ENCODE measurements around the gene PATJ.
"Not testable (repeated sequence)": the region's sequence is repeated elsewhere in the genome, so short reads cannot be mapped to it uniquely, and the experiment has no call there.

Gene PATJ

DNA sequence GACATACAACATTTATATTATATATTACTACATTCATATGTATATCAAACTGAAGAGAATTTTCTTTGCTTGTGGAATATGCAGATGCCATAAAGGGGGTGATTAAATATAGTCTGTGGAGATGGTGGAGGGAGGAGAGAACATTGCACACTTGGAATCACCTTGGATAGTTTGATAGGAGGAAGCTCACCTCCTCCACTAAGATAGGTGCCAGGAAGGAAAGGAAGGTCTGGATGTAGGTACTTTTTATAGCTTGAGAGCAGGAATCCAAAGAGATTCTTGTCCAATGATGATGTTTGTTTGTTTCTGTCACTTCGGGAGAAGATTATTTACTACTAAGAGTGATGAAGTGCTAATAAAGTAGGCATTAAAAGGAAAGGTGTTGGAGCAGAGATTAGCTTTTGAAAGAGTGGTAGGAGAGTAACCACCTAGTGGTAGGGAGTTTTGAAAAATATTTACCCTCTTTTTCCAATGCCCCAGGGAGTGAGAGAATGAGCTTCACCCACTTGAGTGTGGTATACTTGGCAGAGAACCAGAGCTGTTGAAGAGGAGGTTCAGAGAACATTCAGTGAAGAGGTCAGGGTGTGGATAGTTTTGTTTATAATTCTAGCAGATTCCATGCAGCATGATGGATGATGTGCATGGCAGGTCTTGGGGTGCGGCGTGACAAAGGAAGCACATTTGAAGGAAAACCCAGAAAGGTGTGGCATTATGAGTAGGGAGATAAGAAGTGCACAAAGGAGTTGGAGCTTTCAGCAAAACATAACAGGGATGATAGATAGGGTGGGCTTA lies 145.0 kb downstream of the PATJ start:
- DNase-seq (ENCODE audit: low read depth): no peak

DNA sequence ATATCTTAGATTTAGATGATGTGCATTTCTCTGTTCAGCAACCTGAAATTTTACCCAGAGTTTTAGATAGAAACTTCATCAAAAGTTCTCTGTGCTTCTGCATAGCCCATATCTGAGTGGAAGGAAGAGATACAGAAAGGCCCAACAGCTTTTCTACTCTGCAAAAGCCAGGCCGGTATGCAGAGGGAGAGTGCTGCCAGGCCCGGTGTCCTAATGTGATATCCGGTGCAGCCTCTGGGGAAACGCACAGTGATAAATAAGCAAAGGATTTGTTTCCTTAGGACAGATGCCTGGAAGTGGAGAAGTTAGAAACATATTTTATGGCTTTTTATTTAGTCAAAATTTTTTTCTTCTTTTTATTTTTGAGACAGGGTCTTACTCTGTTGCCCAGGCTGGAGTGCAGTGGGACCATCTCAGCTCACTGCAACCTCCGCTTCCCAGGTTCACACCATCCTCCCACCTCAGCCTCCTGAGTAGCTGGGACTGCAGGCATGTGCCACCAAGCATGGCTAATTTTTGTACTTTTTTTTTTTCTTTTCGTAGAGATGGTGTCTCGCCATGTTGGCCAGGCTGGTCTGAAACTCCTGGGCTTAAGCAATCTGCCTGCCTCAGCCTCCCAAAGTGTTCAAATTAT lies 145.8 kb downstream of the PATJ start:
- no peak for DNase-seq (ENCODE audit: low read depth)

DNA sequence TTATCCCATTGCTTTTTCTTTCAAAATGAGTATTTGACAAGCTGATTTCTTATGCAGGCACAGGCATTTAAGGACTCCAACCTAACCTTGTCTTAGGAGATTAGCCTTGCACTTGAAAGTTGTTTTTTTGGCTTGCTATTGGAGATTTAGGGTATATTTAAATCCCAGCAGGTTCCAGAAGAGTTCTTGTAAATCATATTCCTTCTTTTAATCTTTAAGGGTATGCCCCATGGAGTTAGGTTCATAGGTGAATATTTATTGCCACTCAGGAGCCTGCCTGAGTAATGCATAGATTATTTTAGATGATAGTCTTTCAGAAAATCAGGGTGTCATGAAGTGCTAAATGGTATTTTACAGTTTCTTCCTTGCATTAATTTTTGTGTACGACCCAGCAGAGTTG lies 146.5 kb downstream of the PATJ start:
- no peak for DNase-seq (ENCODE audit: low read depth)

DNA sequence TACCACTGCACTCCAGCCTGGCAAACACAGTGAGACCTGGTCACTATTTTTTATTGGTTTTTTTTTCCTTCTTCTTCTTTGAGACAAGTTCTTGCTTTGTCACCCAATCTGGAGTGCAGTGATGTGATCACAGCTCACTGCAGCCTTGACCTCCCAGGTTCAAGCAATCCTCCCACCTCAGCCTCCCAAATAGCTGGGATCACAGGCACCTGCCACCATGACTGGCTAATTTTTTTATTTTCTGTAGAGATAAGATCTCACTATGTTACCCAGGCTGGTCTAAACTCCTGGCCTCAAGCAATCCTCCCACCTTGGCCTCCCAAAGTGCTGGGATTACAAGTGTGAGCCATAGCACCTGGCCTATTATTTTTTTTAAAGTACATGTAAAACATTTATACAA lies 148.2 kb downstream of the PATJ start:
- DNase-seq (ENCODE audit: low read depth): not testable (repeated sequence)

DNA sequence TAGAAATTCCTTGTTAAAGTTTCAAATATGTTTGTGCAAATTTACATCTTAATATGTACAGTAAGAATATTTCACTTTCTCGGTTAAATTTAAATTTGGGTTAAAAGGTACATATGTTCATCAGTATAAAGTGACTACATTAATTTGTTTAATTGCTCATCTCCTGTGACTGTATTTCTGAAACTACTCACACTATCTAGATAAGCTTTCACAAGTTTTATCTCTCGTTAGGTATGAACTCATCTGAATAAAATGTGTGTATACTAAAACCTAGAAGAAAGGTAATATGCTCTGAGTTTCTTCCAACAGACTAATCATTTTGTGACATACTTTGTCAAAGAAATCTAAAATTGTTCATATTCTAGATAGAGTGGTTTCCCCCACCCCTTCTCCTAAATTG lies 150.7 kb downstream of the PATJ start:
- no peak for DNase-seq (ENCODE audit: low read depth)

DNA sequence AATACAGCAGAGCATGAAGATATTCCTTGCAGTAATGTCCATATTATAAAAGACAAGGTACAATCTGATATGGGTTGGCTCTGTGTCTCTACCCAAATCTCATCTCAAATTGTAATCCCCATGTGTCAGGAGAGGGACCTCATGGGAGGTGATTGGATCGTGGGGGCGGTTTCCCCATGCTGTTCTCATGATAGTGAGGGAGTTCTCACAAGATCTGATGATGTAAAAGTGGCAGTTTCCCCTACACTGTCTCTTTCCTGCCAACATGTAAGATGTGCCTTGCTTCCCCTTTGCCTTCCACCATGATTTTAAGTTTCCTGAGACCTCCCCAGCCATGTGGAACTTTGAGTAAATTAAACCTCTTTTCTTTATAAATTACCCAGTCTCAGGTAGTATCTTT lies 152.0 kb downstream of the PATJ start:
- not testable (repeated sequence) for DNase-seq (ENCODE audit: low read depth)

DNA sequence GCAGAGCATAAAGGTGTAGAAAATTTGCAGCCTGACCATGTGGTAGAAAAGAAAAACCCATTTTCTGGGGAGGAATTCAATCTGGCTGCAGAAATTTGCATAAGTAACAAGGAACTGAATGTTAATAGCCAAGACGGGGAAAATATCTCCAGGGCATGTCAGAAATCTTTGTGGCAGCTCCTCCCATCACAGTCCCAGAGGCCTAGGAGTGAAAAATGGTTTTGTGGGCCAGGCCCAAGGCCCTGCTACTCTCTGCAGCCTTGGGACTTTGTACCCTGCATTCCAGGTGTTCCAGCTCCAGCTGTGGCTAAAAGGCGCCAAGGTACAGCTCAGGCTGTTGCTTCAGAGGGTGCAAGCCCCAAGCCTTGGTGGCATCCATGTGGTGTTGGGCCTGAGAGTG lies 152.9 kb downstream of the PATJ start:
- no peak for DNase-seq (ENCODE audit: low read depth)

DNA sequence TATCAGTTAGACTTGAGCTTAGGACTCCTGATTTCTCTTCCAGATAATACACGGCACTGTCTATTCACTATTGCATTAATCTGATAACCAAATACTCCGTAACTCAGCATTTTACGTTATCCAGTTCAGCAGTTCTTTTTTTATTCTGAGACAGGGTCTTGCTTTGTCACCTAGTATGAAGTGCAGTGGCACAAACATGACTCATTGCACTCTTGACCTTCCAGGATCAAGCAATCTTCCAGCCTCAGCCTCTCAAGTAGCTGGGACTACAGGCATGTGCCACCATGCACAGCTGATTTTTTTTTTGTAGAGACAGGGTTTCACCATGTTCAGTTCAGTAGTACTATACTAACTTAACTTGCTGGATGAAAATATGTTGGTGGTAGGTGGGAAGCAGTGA lies 156.4 kb downstream of the PATJ start:
- DNase-seq (ENCODE audit: low read depth): no peak

DNA sequence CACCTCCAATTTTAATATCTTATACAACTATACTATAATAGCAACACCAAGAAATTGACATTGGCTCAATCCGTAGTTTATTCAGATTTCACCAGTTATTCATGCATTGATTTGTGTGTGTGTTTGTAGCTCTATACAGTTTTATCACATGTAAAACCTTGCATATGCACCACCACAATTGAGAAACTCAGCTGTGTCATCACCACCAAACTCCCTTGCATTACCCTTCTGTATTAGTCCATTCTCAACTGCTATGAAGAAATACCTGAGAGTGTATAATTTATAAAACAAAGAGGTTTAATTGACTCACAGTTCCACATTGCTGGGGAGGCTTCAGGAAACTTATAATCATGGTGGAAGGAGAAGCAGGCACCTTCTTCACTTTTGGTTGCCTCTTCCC lies 162.1 kb downstream of the PATJ start:
- DNase-seq (ENCODE audit: low read depth): no peak

DNA sequence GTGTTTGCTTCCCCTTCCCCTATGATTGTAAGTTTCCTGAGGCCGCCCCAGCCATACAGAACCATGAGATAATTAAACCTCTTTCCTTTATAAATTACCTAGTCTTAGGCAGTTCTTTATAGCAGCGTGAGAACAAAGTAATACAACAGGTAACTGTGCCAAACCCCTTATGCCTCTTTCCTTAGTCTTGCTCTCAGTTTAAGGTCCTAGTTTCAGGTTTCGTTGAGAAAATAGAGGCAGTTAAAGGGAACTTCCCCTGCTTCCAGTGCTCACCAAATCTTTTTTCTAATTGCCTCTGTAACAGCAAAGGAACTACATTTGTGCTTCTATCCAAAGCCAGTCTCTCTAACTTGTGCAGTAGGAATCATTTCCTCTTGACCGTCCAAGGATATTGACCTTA lies 164.8 kb downstream of the PATJ start:
- DNase-seq (ENCODE audit: low read depth): no peak

DNA sequence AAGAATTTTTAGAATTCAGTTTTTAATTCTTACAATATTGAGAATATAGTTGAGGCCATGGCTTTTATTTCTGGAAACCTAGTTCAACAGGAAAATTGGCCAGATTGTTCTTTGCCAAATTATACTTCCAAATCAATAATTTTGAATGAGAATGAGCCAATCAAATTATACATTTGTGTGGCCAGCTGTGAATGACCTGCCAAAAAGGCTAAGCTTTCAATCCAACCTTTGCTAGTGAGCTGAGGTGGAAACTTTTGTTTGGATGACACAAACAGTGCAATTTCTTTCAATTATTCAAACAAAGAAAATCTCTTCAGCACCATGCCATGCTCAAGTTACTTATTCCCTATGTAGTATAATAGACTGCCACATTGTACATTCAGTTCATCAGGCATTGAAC lies 167.8 kb downstream of the PATJ start:
- no peak for DNase-seq (ENCODE audit: low read depth)

DNA sequence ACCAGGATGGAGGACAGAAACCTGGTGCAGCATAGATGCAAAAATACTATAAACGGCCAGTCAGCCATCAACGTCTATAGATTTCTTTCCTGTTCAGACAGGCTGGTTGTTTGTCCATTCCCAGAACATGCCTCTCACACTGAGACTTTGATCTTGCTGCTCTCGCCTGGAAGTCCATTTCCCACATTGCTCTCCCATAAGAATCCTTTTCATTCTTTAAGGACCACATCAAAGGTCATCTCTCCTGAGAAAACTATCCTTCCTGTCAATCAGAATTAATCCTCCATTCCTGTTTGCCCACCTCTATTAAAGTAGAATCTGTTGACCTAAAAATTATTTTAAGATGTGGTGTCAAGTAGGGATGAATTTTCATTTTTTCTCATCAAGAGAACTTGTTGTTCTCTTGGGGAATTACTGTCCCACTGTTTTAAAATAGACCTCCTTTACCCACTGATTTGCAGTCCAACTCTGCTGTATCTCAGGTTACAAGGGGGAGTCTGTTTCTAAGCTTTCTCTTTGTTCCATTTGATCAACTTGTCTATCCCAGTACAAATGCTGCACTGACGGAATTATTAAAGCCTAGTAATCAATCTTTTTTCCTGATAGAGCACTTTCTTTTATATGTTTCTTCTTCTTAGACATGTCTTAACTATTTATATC lies 172.7 kb downstream of the PATJ start:
- DNase-seq (ENCODE audit: low read depth): no peak

DNA sequence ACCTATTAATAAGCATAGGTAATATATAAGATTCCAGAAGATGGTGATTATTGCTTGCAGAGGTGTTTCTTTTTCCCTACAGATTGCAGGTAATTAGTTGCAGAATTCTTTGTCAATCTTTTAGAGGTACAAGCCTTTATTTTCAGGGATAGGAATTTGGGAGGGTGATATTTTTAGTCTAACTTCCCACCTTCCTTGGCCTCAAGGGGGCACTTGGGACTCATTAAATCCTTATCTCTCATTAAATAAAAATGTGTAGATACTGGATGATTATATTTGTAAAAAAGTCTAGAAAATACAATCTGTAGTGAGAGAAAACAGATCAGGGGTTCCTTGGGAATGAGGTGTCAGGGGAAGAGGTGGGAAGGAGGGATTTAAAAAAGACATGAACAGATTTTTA lies 179.2 kb downstream of the PATJ start:
- no peak for DNase-seq (ENCODE audit: low read depth)

DNA sequence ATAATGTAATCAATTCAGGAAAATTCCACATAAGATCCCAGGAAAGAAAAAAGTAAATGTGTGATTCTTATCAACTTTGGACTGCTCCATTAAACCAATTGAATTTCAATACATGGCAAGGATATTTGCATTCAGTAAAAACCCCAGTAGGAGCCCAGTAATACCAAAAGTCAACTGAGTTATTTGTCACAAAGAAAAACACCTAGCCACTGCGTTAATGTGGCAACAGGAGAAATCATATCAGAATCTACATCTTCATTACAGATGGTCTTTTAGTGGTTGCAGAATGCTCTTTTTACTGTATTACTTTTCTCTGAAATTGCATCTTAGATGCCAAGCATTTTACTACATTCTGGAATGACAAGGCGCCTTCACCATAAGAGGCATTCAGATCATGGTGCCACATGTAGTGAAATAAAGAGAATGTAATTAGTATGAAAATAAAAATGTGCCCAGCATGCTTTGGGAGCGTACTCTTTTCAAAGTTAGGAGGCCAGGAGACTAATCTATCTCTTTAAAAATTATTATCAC lies 180.7 kb downstream of the PATJ start:
- DNase-seq (ENCODE audit: low read depth): no peak

DNA sequence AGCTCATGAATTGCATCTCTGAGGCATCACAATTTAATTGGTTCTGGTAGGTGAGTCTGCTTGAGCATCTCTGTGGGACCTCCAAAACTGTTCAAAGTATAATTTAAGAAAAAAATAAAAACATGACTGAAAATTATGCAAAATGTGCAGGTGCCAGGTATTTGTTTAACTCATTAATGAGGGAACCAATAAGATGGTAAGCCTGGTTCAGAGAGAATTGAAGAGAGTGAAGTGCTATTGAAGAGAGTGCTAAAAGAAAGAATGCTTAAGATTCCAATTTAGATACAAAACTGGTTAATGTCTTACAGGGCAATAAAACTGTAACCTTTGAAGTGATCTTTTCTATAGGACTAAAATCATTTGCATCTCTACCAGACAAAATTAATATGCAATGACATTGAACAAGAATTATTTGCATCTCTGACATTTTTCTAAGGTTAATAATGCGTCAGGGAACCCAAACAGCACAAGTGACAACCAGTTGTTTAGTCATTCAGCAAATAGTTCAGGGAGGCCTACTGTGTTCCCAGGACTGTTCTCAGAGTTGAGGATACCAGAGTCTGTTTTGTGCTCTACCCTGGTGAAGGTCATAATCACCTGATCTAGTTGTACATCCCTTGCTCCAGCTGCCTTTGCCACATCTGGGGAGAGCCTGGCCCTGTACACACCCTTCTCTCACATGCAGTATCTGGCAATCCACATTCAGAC lies 183.5 kb downstream of the PATJ start:
- no peak for DNase-seq (ENCODE audit: low read depth)

DNA sequence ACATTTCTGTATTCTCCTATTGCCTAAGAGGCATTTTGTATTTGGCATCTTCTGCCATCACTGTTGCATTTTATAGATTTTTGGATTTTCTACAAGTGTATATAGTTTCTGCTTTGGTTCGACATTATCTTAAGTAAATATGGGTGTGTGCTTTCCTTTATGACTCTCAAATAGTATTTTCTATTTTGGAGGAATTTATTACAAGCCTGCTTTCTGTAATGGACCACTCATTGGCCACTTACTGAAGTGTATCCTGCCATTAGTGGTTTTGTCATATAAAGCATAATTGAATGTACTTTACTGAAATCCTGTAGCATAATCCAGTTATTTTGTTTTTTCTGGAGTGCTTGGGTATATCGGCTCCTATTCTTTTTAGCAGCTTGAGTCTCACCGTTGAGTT lies 184.3 kb downstream of the PATJ start:
- DNase-seq (ENCODE audit: low read depth): no peak

DNA sequence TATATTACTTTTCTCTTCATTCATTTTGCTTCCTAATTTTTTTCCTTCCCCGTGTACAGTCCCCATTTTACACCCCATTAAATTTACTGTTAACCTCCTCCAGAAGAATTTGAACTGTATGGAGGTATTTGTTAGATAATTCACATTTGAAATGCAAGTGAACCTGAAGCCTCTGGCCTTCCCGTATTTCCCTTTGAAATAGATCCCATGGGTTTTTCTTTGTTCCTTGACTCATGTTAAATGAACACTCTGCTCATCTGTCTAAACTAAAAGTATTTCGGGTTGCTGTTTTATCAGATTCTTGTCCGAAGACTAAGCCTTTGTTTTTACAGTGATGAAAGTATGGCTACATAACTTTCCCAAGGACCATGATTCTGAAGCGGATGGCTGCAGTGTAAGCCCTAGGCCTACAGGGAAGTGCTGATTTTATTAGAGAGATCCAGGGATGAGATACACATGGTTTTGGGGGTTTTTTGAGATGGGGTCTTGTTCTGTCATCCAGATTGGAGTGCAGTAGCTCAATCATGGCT lies 187.9 kb downstream of the PATJ start:
- no peak for DNase-seq (ENCODE audit: low read depth)

DNA sequence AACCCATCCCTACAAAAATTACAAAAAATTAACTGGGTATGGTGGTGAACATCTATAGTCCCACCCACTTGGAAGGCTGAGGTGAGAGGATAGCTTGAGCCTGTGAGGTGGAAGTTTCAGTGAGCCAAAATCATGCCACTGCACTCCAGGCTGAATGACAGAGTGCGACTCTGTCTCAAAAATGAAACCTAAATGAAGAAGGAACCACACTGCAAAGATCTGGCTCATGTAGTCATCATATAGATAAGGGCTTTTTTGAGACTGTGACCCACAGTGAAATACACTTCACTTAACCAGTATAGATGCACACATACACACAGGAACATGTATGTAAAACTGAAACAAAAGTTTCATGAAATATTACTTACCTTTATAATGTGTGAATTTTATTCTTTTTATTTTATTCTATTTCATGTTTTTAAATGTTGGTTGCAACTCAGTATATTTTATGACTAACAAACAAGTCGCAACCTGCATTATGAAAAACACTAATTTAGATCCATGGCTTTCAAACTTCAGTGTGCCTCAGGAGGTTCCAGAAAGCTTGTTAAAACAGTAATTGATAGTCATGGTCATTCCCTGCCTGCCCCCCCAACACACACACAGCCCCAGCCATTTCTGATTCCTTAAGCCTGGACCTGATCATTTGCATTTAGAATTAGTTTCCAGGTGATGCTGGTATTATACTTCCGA lies 189.5 kb downstream of the PATJ start:
- DNase-seq (ENCODE audit: low read depth): no peak

DNA sequence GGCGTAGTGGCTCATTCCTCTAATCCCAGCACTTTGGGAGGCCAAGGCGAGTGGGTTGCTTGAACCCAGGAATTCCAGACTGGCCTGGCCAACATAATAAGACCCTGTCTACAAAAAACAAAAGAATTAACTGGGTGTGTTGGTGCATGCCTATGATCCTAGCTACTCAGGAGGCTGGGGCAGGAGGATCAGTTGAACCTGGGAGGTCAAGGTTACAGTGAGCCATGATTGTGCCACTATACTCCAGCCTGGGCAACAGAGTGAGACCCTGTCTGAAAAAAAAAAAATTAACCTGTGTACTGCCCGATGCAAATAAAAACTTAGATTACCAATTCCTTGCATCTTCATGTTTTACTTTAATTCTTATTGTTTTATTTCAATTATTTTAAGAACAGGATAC lies 193.2 kb downstream of the PATJ start:
- DNase-seq (ENCODE audit: low read depth): no peak

DNA sequence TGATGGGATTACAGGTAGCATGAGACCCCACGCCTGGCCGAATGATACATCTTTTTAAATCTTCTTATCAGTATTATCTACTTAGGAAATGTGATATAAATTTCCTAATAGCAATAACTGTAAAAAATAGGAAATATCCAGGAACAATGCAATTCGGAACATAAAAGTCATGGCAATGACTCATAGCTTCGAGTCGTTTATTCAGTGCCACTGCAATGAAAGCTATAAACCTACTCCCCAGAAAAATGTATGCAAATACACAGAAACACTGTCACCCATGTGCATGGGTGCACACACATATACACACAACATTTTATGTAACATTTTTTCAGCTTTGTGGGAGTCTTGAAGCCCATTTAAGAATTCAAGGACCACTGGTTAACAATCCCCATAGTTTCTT lies 194.6 kb downstream of the PATJ start:
- DNase-seq (ENCODE audit: low read depth): no peak

DNA sequence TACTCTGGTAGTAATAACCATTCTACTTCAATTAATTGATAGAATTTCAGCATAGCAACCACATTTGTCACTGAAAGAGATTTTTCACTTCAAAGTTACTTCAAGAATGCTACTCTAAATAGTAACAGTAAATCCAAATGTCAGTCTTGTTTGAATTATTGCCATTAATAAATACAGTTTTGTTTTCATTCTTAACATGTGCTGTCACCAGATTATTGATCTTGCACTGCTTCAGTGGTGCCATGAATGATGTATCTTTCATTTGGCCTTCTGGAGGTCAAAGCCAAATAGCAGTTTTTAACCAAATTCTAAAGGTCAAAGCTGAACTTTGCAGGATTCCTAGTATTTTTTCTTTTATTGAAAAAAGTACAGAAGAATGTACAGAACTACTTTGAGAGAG lies 199.5 kb downstream of the PATJ start:
- no peak for DNase-seq (ENCODE audit: low read depth)

DNA sequence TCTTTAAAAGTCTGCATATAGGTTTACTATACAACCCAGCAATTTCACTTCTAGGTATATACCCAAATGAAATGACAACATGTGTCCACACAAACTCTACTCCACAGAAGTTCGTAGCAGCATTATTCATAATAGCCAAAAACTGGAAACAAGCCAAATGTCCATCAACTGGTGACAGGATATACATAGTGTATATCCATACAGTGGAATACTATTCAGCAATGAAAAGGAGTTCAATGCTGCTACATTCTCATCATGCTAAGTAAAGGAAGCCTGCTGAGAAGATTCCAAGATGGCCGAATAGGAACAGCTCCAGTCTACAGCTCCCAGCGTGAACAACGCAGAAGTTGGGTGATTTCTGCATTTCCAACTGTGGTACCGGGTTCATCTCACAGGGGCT lies 200.6 kb downstream of the PATJ start:
- DNase-seq (ENCODE audit: low read depth): no peak

Measured in HS-27A (cell line).